ENCODE results near the gene CES2. TPM values are rescaled to one million over a fixed set of nuclear protein-coding genes. Genes with fewer than 3 reads are reported as not detected.

CES2 gene
- total RNA-seq, 1 donor, result 38.9 TPM

DNA sequence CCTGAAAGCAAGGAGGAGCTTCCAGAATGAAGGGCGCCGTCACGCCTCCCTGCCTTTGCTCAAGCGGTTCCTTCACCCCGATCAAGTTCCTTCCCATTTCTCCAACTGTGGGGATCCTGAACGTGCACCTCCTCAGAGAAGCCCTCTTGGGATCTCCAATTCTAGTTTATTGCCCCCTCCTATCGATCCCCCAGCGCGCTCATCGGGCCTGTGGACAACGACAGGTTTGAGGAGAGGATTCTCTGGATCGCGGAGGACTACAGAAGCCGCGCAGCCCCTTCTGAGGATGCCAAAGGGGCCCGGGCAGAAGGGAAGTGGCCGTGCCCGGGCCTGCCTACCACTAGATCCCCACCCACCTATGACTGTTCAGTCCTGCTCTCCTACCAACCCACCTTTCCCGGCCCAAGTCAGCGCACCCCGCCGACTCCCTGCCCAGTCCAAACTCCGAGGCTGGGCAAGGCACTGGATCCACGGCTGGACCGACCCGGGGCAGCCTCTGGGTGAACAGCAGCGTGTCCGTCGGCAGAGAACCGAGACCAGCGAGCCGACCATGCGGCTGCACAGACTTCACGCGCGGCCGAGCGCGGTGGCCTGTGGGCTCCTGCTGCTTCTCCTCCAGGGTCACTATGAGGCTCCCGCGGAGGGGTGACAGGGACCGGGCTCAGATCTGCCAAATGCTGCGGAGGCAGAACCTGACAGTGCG is 13.0 kb downstream of the CES2 start:
- no peak for DNase-seq (ENCODE audit: low read depth)
- peak overlapping the region; percentile 56 for H3K4me3 ChIP-seq (ENCODE audit: low read depth, low read length)
- TF ChIP-seq, protein P1, sequence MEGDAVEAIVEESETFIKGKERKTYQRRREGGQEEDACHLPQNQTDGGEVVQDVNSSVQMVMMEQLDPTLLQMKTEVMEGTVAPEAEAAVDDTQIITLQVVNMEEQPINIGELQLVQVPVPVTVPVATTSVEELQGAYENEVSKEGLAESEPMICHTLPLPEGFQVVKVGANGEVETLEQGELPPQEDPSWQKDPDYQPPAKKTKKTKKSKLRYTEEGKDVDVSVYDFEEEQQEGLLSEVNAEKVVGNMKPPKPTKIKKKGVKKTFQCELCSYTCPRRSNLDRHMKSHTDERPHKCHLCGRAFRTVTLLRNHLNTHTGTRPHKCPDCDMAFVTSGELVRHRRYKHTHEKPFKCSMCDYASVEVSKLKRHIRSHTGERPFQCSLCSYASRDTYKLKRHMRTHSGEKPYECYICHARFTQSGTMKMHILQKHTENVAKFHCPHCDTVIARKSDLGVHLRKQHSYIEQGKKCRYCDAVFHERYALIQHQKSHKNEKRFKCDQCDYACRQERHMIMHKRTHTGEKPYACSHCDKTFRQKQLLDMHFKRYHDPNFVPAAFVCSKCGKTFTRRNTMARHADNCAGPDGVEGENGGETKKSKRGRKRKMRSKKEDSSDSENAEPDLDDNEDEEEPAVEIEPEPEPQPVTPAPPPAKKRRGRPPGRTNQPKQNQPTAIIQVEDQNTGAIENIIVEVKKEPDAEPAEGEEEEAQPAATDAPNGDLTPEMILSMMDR (IDR thresholded peaks at IDR 0.05; ENCODE audit: insufficient read depth, low read depth, low read length), result no peak

DNA sequence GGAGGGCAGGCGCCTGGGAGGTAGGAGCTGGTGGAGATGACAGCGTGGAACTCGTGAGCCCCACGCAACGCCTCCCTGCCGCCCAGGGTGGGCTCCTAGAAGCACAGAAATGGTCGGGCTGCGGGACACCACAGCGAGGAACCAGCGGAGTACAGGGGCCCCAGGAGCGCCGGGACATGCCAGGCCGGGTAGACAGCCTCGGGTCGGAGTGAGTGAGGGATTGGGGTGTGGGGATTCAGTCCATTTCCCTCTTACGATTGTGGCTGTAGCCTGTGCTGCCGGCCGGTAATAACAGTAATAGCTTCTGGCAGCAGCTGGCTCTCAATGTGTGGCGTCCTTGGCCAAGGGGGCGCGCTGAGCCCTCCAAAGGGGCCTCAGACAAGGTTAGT is 13.5 kb downstream of the CES2 start:
- DNase-seq (ENCODE audit: low read depth), result no peak
- peak overlapping the region; percentile 56 for H3K4me3 ChIP-seq (ENCODE audit: low read depth, low read length)
- TF ChIP-seq, protein P1 (IDR thresholded peaks at IDR 0.05; ENCODE audit: insufficient read depth, low read depth, low read length), result no peak

DNA sequence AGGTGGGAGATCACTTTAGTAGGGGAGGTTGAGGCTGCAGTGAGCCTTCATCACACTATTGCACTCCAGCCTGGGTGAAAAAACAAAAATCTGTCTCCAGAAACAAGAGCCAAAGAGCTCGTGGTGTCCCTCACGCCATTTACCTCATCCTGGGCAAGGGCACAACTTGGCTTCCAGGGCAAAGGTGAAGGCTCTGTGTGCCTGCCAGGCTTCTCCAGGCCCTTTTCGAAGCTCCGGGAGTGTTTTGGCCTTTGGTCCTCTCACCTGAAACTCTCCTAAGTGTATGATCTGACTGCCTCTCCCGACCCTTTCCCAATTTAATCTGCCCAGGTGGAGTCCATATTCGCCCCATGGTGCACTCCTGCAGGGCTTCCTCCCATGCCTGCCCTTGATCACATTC is 14.2 kb downstream of the CES2 start:
- TF ChIP-seq, protein P1 (IDR thresholded peaks at IDR 0.05; ENCODE audit: insufficient read depth, low read depth, low read length), result no peak
- no peak for DNase-seq (ENCODE audit: low read depth)
- no peak overlapping the region for H3K4me3 ChIP-seq (ENCODE audit: low read depth, low read length)

DNA sequence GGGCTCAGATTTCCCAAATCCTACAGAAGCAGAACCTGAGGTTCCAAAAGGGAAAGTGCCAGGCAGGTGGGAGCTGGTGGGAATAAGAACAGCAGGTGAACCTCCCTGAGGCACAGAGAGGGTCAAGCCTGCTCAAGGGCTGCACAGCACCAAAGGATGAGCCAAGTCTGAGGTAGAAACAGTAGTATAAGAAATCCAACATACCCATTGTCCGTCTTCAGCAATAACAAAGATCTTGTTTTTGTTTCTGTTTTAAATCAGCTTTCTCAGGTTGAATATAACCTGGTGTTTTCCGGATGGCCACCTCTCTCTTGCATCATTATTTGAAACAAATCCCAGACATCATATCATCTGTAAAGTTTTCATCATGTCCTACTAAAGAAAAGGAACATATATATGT is 15.1 kb downstream of the CES2 start:
- no peak for DNase-seq (ENCODE audit: low read depth)
- no peak overlapping the region for H3K4me3 ChIP-seq (ENCODE audit: low read depth, low read length)
- TF ChIP-seq, protein P1 (IDR thresholded peaks at IDR 0.05; ENCODE audit: insufficient read depth, low read depth, low read length), result no peak

DNA sequence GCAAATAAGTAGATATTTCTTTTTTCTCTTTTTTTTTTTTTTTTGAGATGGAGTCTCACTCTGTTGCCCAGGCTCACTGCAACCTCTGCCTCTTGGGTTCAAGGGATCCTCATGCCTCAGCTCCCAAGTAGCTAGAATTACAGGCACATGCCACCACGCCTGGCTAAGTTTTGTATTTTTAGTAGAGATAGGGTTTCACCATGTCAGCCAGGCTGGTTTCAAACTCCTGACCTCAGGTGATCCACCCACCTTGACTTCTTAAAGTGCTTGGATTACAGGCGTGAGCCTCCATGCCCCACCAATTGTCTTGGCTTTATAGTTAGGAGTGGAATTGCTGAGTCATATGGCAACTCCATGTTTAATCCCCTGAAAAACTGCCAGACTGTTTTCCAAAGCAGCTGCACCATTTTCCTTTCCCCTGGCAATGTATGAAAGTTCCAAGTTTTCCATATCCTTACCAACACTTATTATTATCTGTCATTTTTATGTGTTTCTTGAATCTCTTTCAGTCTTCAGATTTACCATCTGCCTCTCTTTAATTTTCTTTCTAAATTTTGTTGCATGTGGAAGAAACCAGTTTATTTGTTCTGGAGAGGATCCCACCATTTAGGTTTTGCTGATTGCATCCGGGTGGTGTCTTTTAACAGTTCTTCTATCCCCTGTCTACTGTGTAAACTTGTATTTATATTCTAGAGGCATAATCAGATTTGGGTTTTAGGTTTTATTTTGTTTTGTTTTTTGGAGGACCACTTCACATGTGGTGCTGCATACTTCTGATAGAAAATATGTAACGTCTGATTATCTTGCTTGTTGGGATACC is 15.9 kb downstream of the CES2 start:
- DNase-seq (ENCODE audit: low read depth), result no peak
- no peak overlapping the region for H3K4me3 ChIP-seq (ENCODE audit: low read depth, low read length)
- TF ChIP-seq, protein P1 (IDR thresholded peaks at IDR 0.05; ENCODE audit: insufficient read depth, low read depth, low read length), result no peak

DNA sequence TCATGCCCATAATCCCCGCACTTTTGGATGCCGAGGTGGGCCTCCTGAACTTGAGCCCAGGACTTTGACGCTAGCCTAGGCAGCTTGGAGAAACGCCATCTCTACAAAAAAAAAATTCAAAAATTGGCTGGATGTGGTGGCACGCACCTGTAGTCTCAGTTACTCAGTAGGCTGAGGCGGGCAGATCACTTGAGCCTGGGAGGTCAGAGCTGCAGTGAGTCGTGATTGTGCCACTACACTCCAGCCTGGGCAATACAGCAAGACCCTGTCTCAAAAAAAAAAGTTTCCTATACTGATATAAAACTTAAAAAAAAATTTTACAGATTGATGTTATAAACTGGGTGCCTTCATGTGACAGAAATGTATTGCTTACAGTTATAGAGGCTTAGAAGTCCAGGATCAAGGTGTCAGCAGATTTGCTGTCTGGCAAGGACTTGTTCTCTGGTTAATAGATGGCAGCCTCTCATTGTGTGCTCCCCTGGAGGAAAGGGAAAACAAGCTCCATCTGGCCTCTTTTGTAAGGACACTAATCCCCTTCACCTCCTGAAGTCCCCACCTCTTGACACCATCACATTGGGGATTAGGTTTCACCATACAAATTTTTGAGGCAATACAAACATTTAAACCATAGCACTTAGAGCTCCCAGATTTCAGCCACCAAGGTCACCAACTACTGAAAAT is 17.3 kb downstream of the CES2 start:
- TF ChIP-seq, protein P1 (IDR thresholded peaks at IDR 0.05; ENCODE audit: insufficient read depth, low read depth, low read length), result no peak
- H3K4me3 ChIP-seq (ENCODE audit: low read depth, low read length), result no peak overlapping the region
- no peak for DNase-seq (ENCODE audit: low read depth)

All from fibroblast of villous mesenchyme (primary cell).